GM21360 (cell line): Measurements from ENCODE around the gene GPR101.
A peak's percentile ranks its signal among the peaks of the same experiment; 100 is the strongest.

Source experiments
- ATAC-seq: cut with Tn5 transposase; IDR thresholded peaks from one replicate; pipeline ENCODE4 v1.9.1; 2021; ENCODE audit warnings: mild to moderate bottlenecking, moderate library complexity; ENCODE audit not compliant: unreplicated experiment

Gene GPR101, protein sequence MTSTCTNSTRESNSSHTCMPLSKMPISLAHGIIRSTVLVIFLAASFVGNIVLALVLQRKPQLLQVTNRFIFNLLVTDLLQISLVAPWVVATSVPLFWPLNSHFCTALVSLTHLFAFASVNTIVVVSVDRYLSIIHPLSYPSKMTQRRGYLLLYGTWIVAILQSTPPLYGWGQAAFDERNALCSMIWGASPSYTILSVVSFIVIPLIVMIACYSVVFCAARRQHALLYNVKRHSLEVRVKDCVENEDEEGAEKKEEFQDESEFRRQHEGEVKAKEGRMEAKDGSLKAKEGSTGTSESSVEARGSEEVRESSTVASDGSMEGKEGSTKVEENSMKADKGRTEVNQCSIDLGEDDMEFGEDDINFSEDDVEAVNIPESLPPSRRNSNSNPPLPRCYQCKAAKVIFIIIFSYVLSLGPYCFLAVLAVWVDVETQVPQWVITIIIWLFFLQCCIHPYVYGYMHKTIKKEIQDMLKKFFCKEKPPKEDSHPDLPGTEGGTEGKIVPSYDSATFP

DNA sequence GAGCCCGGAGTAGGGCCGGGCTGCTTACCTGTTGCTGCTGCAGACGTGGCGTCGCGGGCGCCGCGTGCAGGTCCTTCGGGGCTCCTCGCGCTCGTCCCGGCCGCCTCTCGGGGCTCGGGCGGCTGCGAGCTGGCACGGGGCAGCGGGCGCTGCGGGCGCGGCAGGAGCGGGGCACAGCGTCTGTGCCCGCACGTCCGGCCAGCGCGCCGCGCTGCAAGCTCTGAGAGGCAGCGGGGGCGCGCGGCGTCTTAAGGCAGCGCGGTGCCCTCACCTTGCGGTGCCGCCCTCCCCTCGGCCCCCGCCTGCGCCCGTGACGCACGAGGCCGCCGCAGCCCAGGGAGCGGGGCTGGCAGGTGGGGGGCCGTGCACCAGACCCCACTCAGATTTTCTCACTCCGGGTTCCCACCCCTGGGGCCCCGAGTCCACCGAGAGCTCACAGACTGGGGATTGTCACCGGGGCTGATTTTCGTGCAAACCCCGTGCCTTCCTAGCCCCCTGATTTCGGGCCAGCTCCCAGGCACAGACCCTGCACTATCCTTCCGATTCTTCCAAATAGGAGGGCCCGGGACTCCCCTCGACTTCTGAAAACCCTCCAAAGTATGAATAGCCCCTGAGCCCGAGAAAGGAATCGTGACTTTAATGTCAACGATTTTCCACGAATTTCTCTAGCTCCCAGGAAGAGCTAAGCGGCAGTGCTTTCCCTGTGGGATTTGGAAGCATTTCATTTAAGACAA is at the start of gene GPR101:
Gene GPR101 (minus strand): TSS at position 222 of the 734 bp plus-strand sequence. CDS start 2,321 bp downstream, outside the sequence.
- no peak for ATAC-seq

DNA sequence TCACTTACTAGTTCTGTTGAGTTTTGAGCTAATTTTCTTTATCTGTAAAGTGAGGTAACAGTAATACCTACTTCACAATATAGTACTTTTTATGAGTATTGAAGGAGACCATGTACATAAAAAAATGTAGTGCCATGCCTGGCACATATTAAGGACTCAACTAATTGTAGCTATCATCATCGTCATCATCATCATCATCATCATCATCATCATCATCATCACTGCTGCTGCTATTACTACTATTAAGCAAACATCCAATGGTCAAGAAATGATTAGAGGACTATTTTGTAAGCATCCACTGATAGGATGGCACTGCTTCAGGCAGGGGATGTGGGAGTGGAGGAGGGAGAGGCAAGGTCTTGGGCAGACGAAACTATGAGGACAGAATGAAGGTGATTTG is 47.4 kb upstream of the GPR101 start:
- ATAC-seq: no peak

DNA sequence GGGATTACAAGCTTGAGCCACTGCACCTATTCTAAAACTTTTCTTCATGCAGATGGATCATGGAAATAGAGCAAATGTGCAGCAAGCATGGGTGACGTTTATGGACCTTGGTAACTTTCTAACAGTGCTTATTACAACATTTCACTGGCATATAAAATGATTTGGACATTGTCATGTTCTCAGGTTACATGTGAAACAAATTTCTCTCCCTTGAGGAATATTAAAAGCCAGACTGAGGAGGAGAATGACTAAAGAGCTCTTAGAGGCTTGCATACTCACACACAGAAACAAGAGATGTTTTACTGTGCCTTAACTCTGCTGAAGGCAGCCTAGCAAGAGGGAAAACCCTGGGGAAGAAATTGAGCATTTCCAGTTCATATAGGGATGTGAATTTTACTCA is 38.6 kb upstream of the GPR101 start:
- ATAC-seq: no peak

DNA sequence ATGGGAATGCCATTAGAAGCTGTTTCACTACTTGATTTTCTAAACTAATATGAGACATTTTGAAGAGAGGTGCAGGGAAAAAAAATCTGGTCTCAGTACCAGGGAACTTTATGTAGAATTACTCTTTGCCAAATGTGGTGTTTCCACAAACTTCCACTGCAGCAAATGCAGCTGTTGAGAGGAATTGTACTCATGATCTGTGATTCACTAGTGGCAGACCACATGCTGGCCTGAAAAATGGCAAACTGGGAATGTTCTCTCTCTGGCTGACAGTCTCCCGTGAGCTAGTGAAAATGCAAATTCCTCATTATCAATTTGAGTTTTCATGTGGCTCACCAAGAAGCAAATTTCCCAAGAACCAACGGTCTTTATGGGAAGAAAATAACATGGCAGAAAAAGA is 37.8 kb upstream of the GPR101 start:
- ATAC-seq: no peak

DNA sequence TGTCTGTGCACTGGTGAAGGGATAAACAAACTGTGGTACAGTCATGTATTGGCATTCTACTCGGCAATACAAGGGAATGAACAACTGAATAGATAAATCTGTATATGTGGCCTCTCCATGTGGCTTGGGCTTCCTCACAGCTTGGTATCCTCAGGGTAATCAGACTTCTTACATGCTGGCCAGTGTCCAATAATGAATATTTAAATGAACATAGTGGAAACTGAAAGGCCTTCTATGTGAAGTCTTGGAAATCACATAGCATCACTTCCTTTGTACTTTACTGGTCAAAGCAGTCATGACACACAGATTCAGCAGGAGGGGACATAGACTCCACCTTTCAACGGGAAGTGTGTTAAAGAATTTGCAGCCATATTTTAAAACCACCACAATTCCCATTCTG is 33.4 kb upstream of the GPR101 start:
- no peak for ATAC-seq

DNA sequence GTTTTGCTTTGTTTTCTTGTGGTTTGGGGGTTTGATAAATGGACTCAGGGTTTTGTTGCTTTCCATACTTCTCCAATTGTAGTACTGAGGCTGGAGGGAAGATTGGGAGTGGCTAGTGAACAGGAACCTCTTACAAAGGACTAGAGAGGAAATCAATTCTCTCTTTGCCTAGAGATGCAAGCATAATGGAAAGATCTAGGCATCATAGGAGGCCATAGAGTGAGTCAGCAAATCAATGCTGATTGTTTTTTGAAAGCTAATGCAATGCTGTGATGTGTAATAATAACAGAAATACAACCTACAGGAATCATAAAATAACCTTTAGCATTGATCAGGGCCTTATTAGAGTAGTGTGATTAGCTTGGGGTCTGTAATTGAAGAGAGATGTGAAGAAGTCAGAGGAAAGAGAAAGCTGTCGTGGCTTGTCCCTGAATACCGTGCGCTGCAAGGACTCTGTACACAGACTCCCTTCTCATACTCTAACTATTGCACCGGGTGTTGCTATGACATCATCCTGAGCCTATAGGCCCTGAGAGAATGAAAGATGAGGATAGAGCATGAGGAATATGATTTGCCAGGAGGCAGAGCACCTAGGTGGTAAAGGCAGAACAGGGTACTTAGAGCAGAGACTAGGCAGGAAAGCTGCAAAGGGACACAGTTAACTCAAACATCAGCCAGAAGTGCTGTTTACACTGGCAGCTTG is 29.3 kb upstream of the GPR101 start:
- ATAC-seq: no peak

DNA sequence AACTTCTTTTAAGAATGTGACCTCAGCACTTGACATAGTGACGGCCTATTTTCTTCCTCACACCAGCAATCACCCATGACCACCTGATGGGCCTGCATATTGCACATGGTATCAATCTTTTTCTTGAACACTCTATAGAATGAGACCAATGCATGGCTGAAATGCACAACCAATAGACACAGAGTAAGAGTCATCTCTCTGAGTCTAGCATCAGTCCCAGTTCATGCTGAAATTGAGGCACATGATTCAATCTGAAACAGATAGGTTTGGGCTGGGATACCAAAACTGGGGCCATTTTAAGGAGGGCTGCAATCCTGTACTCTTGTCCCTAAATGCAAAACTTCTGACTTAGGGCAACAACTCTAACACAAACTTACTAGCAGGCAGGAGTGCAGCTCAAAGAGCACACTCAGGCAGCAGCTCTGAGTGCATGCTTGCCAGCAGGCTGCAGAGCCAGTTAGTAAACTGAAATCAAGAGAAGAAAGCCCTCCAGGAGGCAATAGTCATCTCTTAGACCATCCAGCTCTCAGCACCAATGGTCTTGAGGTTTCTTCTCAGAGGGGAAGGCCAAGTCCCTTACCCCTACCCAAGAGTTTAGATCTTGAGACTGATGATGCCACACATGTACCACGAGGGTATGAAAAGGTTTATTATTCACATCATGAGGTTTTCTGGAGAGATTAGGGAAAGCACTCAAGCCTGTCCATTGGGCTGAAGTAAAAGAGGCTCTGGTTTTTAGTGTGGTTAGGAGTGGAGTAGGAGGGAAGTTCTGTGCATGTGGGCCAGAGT is 24.7 kb upstream of the GPR101 start:
- ATAC-seq: no peak

DNA sequence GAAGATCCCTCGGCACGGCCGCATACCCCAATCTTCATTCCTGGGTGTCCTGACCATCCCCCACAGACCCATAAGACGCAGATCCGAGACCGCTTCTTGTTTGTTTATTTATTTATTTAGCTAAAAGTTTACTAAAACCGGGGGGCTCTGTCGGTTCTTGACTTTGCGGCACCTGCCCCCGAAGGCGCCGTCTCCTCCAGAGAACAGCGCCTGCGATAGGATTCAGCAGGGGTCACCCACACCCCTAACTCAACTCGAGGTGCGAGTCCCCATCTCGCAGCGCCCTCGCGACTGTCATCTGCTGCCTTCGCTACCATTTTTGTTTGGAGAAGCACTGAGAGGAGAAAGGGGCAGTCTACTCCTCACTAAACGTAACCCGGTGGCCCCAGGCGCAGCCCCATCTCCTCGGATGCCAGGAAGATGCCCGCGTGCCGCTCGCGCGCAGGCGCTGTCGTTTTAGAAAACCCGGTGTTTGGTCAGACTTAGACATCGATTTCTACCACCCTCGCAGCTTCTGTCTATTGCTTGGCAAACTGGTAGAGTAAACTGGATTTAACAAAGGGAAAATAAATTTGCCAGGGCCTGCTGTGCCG is 18.9 kb upstream of the GPR101 start:
- ATAC-seq: no peak

DNA sequence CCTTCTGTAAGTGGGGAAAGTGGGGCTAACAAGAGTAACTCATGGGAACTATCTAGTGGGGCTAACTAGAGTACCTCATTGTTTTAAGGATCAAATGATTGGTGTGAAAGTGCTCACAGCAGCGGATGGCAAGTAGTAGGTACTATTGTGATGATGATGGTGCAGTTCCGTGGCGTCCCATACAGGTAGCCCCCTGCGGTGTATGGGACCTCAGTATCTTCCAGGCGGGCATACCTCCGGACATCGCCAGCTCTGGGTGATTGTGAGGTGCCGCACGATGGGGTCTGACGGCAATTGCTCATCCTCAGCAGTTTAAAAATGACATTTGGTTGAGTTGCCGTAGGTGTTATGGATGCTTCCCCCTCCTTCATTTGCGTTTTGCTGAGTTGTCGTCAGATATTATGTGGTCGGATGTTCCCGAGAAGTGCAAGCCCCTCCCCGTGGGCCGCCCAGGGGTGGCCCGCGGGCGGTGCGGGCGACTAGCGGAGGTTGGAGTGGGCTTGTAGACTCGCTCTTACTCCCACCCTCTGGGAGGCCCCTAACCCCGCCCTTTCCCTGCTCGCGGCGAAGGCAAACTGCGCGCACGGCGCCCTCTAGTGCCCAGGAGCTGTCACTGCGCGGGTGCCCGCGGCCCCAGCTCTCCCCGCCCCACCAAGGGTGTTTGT is 18.3 kb upstream of the GPR101 start:
- ATAC-seq: peak; percentile 96

DNA sequence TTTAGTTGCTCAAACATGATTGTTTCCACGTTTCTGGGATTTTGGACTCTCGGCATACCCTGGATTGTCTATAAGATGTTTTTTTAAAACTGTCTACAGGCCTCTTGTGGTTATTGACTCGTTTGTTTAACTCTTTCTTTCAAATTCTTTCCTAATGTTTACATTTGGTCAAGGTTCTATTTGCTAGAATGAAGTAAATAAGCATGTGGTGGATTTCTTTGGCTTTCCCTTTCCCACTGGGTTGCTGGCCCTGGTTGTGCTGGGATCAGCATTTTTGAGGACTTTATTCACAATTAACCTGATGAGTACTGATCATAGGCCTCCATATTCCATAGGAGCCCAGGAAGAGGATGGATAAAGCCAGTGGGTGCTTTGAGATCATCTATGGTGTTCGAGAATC is 11.1 kb upstream of the GPR101 start:
- ATAC-seq: no peak

DNA sequence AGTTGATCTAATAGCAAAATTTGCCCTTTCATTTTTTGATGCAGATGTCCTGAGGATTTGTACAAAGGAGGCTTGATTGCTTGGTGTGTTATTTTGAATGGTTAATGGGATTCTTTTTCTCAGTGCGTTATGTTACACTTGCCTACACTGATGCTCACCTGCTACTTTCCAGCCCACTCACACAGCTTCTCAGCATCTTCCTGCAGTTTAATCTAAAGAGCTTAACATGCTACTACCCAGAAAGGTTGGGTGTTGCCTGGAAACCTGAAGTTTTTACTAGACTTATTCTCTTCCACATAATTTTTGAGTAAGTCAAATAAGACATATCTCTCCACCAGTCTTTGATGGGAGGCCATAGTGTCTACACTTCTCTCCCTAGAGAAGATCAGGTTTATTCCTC is 9.9 kb upstream of the GPR101 start:
- ATAC-seq: no peak

DNA sequence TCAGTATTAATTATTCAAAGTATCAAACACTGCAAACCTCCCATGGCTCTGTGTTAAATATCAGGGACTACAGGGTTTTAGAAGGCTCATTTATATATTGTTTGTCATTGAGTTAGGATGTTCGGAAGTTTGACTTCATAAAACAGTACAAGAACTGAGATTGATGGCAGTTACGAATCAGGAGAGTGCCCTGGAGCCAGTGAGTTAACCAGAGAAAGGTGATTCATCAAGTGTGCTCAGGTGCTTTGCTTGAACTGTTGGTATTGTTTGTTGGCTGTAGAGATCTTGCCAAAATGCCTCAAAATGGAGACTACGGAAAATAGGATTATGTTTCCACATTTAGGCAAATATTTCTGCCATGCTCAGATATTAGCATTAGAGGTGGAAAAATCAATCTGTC is 7.5 kb upstream of the GPR101 start:
- no peak for ATAC-seq

DNA sequence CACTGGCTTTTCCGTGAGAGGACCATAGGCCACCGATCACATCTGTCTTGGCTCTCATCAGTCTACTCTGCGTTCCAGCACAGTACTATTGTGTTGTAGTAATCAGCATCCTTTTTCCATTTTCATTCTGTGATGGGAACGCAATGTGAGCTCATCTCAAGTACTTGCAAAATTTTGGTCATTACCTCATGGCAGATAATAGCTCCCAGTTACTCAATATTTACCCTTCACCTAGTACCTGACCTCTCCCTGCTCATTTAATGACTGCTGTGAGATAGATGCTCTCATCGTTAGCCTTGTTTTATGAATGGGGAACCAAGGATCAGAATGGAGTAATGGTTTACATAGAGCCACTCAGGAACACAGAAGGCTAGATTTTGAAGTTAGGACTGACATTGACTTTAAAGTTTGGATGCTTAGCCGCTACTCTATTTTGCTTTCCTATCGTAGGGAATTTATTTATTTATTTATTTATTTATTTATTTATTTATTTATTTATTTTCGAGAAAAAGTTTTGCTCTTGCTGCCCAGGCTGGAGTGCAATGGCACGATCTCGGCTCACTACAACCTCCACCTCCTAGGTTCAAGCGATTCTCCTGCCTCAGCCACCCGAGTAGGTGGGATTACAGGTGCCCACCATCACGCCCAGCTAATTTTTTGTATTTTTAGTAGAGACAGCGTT is 6.5 kb upstream of the GPR101 start:
- ATAC-seq: no peak

DNA sequence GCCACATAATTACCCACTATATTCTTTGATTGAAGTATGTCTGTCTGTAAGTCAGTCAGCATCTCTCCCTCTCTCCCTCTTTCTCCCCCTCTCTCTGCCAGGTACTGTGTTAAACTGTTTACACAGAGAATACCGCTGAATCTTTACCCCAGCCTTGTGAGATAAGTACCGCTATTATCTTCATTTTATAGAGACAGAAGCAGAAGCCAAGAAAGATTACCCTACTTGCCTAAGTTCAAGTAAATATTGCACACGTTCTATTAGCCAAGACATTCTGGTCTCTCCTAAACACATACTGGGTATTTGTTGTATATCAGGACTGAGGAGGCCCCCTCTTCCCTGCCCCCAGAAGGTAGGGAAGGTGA is 695 bp upstream of the GPR101 start:
- ATAC-seq: no peak

DNA sequence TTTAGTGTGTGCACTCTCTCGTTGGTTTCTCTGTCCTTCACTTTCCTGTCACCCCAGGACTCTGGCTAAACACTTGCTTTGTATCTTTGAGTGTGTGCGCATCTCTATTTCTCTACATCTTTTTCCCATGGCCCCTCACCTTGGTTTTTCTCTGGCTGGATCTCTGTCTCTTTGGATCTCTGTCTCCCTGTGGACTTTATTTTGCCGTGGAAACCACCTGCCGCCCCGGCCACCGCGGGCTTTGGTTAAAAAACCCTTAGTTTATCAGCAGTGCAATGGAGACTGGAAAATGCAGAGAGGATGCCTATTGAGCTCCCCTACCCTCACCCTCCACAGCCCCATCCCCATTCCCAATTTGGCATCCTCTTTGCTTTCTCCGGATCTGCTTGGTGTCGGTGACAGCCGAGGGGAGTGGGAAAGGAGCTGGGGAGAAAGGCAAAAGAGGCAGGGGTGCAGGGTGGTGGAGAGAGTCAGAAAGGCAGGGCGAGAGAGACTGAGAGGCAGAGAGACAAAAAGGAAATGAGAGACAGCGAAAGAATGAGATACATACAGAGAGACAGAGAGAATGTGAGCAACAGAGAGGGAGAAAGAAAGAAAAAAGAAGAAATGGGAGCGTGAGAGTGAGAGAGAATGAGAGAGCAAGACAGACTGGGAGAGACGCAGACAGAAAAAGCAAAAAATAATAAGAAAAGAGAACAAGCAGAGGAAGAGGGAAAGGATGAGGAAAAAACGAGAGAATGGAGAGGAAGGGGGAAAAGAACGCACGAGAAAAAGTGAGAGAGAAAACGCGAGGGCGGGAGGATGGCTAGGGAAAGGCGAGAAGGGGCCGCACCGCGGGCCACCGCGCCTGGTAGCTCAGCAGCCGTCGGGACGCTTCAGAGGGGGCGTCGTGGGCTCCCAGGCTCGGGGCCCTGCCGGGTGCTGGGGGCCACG is 688 bp downstream of the GPR101 start:
- no peak for ATAC-seq

DNA sequence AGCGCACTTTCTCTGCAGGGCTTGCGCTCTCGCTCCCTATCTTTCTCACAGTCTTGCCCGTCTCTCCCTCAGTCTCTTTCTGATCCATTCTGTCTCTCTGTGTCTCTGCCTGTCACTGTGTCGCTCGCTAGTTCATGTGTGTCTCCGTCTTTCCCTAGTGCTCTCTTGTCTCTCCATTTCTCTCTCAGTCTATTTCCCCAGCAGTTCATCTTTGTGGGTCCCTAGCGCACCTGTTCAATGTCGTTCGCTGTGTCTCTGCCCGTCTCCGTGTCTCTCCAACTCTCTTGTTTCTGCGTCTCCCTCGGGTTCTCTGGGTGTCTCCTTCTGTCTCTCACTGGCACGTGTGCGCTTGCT is 1.5 kb downstream of the GPR101 start:
- ATAC-seq: peak; percentile 29

DNA sequence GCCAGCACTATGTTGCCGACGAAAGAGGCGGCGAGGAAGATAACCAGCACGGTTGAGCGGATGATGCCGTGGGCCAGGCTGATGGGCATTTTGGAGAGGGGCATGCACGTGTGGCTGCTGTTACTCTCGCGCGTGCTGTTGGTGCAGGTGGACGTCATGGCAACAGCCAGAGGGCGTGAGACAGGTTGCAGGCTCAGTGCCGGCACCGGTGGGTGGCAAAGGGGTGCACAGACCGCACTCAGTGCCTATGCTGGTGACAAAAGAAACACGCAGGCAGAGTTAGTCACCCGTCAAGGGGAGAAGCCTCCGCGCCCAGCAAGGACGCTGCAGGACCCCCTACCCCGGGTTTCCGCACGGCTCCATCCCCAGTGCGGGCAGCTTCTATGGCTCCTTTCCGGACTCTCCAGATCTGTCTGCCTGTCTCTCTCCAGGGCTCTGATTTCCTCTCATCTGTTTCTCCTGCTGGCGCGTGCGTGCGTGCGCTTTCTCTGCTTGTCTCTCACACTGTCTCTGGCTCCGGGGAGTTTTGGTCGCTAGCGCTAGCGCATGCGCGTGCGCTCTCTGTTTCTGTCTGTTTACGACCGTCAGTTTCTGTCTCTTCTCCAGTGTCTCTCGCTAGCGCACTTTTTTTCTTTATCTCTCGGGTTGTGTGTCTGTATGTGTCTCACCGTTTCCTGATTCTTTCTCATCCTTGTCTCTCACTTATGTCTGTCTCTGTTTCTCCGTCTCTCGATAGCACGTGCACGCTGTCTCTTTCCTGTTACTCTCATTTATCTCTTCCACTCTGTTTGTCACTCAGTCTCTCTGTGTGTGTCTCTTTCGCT is 2.1 kb downstream of the GPR101 start:
- ATAC-seq: peak; percentile 85
